Gastroesophageal sphincter (tissue), 3 donors: ENCODE measurements around the gene DLL1.

Experiments
- CTCF ChIP-seq, 4 experiments: fragments of 200-600 bp in 2 of 4; fragments of 450-650 bp in 2 of 4; sonication (generic) in 1 of 4; IDR thresholded peaks; one replicate each; pipeline ENCODE4 v1.5.1; 2017 to 2019; ENCODE audit warnings: antibody characterized with exemption in 4 of 4, mild to moderate bottlenecking in 2 of 4, moderate library complexity in 2 of 4
- POLR2AphosphoS5 ChIP-seq: sonication (generic); formaldehyde crosslinking; IDR thresholded peaks from one replicate; pipeline ENCODE4 v1.6.1; 2017; ENCODE audit warnings: antibody characterized with exemption

GRCh38 chr6:170292111-170292406 is 1.2 kb upstream of the DLL1 start:
- TF ChIP-seq CTCF (IDR thresholded peaks at IDR 0.05) = no peak
- TF ChIP-seq POLR2AphosphoS5 = no peak
